GM19025 (cell line): ENCODE measurements around the gene EIF3L.

Experiments used
- ATAC-seq: cut with Tn5 transposase; IDR thresholded peaks from one replicate; pipeline ENCODE4 v1.9.1; 2021; ENCODE audit warnings: mild to moderate bottlenecking, low read depth, moderate library complexity; ENCODE audit not compliant: unreplicated experiment

Gene EIF3L

GRCh38 chr22:37816543-37817180 is 32.6 kb upstream of the EIF3L start:
- no peak for ATAC-seq

GRCh38 chr22:37817705-37818408 is 31.4 kb upstream of the EIF3L start:
- no peak for ATAC-seq

- no peak for ATAC-seq
Observed at GRCh38 chr22:37818409-37819104, 30.7 kb upstream of the EIF3L start.

- no peak for ATAC-seq
Observed at GRCh38 chr22:37819105-37819433, 30.1 kb upstream of the EIF3L start.

GRCh38 chr22:37820350-37820749 is 28.9 kb upstream of the EIF3L start:
- ATAC-seq, result no peak

- ATAC-seq, result no peak
Observed at GRCh38 chr22:37822079-37822833, 27.0 kb upstream of the EIF3L start.

- ATAC-seq, result no peak
Observed at GRCh38 chr22:37823134-37823985, 25.9 kb upstream of the EIF3L start, which contains the start of gene GALR3. Gene GALR3, plus strand, starts transcription at chr22:37823382. Its CDS starts 25 bp downstream, at chr22:37823407.

- no peak for ATAC-seq
Observed at GRCh38 chr22:37824674-37825641, 24.3 kb upstream of the EIF3L start.

GRCh38 chr22:37827056-37827455 is 22.2 kb upstream of the EIF3L start:
- no peak for ATAC-seq

- no peak for ATAC-seq
Observed at GRCh38 chr22:37830093-37830842, 19.0 kb upstream of the EIF3L start.

- ATAC-seq, result no peak
Observed at GRCh38 chr22:37831472-37831871, 17.7 kb upstream of the EIF3L start.

- ATAC-seq, result no peak
Observed at GRCh38 chr22:37832022-37832857, 17.0 kb upstream of the EIF3L start.

GRCh38 chr22:37842015-37842793 is 7.0 kb upstream of the EIF3L start:
- ATAC-seq, result no peak

- peak; percentile 44 for ATAC-seq
Observed at GRCh38 chr22:37843741-37844089, 5.5 kb upstream of the EIF3L start.

GRCh38 chr22:37844904-37845329 is 4.3 kb upstream of the EIF3L start:
- no peak for ATAC-seq

GRCh38 chr22:37846433-37846832 is 2.8 kb upstream of the EIF3L start:
- ATAC-seq, result no peak
